IPS-11a (cell line): Measurements from ENCODE around the gene FLII.

Experiments used
- H3K4me3 ChIP-seq: one replicate; pipeline ENCODE4 v1.5.1; 2013; ENCODE audit warnings: low read depth, low read length, control low read depth

Gene FLII

DNA sequence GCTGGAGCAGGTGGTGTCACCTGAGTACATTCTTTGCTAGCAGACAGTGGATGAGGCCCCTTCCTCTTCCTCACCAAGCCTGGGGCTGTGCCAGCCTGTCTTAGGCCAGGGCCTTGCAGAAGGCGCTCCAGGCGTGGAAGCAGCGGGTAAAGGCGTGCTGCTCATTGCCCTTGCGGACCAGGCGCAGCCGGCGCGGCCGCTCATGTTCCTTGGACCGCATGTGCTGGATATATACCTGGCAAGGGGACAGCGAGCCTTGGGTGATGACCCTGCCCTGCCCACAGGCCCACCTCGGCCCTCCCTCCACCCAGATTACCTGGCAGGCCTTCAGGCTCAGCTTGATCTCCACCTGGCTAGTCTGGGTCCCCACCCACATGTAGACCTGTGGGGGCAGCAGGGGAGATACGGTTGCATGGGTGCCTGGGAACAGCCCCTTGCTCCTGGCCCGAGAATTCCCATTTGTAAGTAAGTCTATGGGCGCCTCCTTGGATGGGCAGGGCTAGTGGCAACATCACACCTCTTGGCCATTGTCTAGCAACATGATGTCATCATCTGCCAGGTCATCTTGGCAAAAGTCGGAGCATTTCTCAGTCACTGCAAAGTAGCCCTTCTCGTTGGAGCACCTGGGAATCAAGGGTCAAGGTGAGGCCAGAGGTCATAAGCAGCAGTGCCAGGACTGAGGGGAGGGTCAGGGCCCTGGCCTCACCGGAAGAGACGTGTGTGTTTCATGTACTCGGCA is 13.3 kb downstream of the FLII start:
- H3K4me3 ChIP-seq = no peak overlapping the region

DNA sequence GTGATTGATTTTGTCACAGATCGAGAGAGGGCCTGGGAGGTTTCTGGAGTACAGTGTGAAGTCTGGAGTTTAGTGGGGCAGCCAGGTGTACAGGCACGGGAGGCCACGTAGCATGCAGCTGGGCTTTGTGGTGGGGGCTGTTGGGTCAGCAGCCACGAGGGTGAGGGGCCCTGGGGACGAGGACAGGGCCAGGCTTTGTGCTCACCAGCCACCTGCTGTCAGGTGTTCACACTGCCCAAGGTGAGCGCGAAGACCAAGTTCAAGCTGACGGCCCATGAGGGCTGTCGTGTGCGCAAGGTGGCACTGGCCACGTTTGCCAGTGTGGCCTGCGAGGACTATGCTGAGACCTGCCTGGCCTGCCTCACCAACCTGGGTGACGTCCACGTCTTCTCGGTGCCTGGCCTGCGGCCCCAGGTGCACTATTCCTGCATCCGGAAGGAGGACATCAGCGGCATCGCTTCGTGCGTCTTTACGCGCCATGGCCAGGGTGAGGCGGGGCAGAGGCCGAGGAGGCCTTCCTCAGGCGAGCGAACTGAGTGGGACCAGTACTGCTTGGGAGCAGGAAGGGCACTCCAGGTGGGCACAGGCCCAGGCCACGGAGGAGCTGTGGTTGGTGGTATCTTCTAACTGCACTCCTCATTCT is 17.2 kb downstream of the FLII start:
- H3K4me3 ChIP-seq = no peak overlapping the region

DNA sequence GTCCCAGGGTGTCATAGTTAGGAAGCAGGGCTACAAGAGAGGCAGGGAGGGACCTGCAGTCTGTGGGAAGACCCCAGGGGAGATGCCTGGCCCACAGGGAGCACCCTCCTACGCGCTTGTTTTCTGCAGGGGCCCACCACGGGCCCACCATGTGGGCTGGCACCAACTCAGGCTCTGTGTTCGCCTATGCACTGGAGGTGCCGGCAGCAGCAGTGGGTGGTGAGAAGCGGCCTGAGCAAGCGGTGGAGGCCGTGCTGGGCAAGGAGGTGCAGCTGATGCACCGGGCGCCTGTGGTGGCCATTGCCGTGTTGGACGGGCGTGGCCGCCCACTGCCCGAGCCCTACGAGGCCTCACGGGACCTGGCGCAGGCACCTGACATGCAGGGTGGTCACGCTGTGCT is 18.1 kb downstream of the FLII start:
- no peak overlapping the region for H3K4me3 ChIP-seq

DNA sequence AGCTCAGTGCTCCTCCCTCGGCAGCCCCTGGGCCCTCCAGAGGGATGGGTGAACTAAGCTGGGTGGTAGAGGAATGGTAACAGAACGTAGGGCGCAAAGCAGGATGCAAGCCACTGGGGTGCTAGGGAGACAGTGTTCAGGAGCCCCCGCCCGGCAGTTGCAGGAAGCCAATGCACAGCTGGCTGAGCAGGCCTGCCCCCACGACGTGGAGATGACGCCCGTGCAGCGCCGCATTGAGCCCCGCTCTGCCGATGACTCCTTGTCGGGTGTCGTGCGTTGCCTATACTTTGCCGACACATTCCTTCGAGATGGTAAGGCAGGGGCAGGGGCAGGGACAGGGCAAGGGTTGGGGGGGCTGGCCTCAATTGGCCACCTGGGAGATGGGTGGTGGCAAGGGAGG is 20.2 kb downstream of the FLII start:
- no peak overlapping the region for H3K4me3 ChIP-seq

DNA sequence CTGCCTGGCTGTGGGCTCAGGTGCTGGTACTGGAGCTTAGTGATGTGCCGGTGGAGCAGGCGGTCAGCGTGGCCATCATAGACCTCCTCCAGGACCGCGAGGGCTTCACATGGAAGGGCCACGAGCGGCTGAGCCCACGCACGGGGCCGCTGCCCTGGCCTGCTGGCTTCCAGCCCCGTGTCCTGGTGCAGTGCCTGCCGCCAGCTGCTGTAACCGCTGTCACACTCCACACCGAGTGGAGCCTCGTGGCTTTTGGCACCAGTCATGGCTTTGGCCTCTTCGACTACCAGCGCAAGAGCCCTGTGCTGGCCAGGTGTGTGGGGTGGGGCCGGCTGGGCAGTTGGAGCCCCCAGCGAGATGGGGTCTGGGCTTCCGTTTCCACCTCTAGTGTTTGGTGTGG is 21.1 kb downstream of the FLII start:
- no peak overlapping the region for H3K4me3 ChIP-seq

DNA sequence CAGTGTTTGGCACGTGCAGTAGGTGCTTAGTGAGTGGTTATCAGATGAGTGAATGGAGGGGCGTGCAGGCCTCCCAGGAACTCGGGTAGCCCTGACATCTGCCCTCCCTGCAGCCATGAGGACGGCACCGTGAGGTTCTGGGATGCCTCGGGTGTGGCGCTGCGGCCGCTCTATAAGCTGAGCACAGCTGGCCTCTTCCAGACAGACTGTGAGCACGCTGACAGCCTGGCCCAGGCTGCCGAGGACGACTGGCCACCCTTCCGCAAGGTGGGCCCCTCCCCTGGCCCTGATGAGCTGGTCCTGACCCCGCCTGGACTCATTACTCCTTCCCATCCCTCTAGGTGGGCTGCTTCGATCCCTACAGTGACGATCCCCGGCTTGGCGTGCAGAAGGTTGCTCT is 22.0 kb downstream of the FLII start:
- no peak overlapping the region for H3K4me3 ChIP-seq

DNA sequence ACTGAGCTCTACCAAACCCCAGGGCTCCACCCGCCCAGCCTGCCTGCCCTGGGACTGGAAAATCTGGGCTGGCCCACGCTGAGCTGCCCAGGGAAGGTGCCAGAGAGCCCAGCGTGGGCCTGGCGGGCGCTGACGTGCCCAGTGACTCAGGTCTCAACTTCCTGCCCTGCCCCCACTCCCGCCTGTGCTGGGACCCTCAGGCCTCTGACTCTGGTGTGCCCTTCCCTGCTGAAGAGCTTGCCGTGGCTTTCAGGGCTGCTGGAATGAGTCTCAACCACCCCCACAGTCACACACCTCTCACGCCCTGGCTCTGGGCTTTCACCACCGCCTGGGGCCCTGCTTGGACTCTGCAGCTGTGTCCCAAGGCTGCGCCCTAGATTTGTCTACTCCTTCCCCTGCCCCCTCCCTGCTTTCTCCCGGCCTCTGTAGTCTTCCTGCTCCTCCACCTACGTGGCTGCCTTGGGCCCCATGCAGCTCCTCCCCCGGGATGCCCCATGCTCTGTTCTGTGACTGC is 22.7 kb downstream of the FLII start:
- H3K4me3 ChIP-seq = no peak overlapping the region

DNA sequence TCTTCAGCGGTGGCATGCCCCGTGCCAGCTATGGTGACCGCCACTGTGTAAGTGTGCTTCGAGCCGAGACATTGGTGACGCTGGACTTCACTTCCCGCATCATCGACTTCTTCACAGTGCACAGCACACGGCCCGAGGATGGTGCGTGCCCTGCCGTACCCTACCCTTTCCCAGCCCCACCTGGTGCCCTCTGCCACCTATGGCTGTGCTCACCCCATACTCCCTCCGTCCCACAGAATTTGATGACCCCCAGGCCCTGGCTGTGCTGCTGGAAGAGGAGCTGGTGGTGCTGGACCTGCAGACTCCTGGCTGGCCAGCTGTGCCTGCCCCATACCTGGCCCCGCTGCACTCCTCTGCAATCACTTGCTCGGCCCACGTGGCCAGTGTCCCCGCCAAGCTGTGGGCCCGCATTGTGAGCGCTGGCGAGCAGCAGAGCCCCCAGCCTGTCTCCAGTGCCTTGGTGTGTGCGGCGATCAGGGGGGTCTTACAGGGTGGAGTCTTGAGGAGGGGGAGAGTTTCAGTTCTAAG is 23.6 kb downstream of the FLII start:
- no peak overlapping the region for H3K4me3 ChIP-seq

DNA sequence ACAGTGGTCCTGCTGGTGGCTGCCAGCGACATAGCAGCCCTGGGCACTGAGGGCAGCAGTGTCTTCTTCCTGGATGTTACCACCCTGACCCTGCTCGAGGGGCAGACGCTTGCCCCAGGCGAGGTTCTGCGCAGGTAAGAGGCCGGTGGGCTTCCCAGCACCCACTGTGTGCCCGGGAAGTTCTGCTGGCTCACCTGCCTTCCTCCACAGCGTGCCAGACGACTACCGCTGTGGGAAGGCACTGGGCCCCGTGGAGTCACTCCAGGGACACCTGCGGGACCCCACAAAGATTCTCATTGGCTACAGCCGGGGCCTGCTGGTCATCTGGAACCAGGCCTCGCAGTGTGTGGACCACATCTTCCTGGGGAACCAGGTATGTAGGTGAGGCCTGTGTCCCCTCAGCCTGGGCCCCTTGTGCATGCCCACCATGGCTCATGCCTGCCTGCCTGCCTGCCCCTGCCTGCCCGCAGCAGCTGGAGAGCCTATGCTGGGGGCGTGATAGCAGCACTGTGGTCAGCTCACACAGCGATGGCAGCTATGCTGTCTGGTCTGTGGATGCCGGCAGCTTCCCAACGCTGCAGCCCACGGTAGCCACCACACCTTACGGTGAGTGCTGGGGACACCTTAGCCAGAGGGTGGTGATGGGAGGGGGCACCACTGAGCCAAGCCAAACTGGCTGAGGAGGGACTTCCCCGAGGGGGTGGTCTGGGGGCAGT is 24.6 kb downstream of the FLII start:
- H3K4me3 ChIP-seq = no peak overlapping the region

DNA sequence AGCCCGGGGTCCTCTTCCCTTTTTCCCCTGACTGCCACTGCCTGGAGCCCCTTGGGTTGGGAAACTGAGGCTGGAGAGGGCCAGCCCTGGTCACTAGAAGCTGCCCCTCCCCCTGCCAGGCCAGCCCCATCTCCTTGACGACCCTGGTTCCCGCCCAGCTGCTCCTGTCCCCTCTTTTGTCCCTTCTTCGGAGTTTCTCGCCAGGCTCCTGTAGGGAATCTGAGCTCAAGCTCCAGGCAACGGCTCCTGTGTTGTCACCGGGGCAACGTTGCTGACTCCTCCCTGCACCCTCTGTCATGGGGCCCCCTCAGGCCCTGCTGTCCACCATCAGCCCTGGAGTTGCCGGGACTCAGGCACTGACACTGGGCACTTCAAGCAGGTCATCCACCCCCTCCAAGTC is 27.4 kb downstream of the FLII start:
- H3K4me3 ChIP-seq = no peak overlapping the region

DNA sequence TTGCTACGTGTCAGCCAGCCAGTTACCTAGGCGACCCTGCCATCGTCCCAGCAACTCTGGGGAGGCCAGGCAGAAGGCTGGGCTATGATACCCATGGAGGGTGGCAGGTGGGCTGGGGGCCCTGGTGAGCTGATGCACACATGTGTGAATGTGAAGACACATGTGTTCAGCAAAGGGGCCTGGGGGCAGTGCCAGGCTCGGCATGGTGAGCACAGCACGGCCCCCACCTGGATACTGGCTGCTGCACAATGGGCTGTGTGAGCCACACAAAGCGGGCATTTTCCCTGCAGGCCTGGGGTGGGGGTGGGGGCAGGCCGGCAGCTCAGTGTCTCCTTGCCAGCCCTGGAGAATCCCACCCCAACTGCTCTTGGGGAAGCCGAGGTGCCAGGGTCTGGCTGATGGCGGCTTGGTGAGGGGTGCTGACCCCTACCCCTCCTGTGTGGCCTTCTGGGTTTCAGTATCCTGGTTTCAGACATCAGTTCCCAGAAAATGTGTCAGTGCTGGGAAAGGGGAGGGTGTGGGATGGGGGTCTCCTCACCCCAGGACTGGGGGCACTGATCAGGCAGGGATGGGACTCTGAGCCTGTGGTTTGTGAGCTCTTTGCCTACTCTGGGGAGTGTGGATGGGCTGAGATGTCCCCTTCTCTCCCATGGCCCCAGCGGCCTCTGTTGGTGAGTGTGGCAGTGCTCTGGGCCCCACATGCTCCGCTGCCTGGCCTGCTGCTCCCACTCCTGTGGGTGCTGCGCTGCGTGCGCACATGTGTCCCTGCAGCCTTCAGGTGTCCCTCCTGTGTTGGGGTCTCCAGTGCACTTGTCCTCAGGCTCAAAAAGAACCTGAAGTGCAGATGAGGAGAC is 28.0 kb downstream of the FLII start:
- H3K4me3 ChIP-seq = no peak overlapping the region

DNA sequence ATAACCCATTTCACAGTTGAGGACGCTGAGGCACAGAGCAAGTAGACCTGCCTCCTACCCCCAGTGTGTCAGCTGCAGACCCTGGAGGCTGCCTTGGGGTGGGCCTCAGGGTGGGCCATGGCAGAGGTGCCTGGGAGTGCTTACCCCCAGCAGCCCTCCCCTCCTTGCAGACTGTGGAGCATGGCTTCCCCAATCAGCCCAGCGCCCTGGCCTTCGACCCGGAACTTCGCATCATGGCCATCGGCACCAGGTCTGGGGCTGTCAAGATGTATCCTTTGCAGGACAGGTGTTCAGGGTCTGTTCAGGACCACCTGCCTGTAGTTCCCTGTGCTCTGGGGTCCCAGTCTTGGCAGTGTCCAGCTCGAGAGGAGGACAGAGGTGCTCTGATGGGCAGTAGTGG is 28.8 kb downstream of the FLII start:
- no peak overlapping the region for H3K4me3 ChIP-seq

DNA sequence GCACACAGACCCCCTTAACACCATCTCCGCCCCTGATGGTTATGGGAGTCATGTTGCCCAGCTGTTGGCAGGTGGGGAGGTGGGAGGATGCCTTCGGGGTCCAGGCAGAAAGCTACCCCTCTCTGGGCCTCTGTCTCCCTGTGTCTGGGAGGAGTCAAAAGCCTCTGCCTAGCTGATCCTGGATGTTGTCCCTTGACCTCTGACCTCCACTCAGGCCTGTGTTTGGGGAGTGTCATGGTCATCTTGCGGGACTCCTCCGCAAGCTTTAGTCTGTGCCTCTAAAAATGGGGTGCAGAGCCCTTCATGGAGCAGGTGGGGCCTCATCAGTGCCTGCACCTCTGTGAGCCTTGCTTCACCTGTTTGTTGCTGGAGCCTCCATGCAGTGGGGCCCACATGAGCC is 29.3 kb downstream of the FLII start:
- H3K4me3 ChIP-seq = no peak overlapping the region

DNA sequence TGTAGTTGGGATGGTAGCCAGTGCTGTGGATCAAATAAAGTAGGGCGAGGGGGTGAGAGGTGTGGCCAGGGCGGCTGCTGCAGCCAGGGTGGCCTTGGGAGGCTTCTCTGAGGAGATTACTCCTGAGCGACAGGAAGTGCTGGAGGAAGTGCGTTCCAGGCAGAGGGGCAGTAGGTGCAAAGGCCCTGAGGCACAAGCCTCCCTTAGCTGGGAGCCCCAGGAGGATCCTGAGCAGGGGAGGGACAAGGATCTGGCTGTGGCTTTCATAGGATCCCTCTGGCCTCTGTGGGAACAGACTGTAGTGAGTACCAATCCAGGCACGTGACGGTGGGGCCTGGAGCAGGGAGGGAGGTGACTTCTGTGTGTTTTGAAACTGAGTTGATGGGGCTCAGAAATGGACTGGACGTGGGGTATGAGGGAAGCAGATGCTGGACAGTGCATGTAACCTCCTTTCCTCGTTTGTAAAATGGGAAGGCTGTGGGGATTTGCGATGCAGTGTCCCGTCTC is 30.3 kb downstream of the FLII start:
- H3K4me3 ChIP-seq = no peak overlapping the region

DNA sequence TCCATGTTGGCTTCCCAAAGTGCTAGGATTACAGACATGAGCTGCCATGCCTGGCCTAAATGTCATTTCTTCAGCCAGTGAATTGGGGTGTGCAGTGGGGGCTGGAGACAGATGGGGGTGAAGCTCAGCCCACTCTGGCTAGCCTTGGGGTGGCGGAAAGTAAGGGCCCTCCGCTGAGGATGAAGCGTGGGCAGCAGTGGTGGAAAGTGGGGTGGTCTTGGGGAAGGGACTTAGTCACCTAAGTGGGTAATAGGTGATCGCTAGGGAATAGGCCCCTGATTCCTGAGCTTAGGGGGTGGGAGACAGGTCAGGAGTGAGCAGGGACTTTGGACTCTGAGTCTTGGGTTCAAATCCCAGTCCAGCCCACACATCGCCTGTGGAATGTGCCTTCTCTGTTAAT is 30.9 kb downstream of the FLII start:
- H3K4me3 ChIP-seq = no peak overlapping the region

DNA sequence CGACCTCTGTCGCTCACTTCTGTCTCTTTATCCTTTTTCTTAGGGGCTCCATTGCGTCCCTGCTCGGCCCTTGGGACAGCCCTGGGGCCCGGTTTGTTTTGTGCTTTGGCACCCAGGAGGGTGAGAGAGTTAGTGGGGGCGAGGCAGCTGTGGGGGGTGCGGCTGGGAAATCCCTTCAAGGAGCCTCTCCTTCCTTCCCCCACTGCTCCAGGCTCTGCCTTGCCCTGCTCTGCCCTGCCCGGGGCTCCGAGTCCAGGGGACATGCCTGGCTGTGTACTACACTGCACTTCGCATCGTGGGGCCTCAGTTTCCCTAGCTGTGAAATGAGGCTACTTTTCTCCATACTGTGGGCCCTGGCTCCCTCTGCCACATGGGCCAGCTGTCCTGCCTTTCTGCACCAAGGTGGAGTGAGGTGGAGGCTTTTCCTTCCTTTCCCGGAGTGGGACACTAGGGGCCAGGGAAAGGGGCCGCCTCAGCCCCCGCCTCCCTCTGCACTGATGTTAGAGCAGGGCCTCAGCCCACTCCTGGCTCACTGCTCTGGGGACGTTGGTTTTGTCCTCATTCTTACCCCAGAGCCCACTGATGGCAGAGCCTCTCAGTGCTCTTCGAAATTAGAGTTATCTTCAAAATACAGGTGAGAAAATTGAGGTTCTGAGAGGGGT is 32.1 kb downstream of the FLII start:
- H3K4me3 ChIP-seq = peak overlapping the region; percentile 84

DNA sequence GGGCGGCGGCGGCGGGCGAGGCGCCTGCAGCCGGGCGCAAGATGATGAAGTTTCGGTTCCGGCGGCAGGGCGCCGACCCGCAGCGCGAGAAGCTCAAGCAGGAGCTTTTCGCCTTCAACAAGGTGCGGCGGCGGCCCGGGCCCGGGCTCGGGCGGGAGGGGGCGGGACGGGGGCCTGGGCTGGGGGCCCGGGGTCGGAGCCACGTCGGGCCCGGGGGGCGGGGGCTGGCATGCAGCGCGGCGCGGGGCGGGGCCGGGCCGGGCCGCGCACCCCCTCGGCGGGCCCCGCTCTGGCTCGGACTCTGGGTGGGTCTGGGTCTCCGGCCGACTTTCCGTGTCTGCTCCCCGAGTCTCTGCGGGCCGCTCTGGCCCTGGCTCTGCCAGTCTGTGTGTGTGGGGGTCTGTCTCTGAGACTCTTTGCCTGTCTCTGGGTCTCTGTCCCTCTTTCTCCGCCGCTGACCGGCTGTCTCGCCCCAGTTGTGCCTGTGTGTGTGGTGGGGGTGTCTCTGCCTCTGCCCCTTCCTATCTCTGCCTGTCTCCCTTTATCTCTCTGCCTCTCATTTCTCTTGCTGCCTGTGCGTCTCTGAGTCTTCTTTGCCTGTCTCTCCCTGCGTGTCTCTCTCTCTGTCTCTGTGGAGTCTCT is 32.8 kb downstream of the FLII start:
- peak overlapping the region; percentile 84 for H3K4me3 ChIP-seq

DNA sequence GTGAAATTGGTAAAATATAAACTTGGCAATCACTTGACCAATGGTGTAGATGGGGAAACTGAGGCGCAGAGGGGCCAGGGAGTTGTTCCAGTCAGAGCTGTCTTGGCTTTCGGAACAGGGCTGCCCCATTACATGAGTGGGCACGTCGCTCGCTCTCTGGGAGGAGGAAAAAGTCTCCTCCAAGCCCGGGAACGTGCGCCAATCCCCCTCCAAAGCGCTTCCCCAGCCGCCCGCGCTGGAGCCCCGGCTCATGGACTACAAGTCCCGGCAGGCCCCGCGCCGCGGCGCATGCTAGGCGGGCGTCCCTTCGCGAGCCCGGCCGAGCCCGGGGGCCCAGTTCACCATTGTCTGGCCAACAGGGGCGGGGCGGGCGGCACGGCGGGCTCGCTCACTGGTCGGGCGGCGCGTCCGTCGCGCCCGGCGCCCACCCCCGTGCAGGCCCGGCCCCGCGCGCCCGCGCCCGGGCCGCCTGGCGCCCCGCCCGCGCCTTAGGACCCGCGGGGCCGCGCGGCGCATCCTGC is 33.4 kb downstream of the FLII start, which contains the start of gene LLGL1:
TSS of gene LLGL1 (plus strand) at position 515 of the 521 bp plus-strand sequence. CDS start 48 bp downstream, outside the sequence.
- peak within 1 kb of the TSS; percentile 84 for H3K4me3 ChIP-seq
